Measurements from ENCODE around the gene GARIN5B.

- TF ChIP-seq POLR2AphosphoS2 (conservative IDR thresholded peaks at IDR 0.05; ENCODE audit: low read length) (no peak), CTCF (IDR thresholded peaks at IDR 0.05) (no peak), POLR2A (IDR thresholded peaks at IDR 0.05; ENCODE audit: low read length) (no peak), CEBPB (IDR thresholded peaks at IDR 0.05) (no peak), E2F6 (IDR thresholded peaks at IDR 0.05; ENCODE audit: borderline replicate concordance, low read depth) (no peak), HDAC2 (IDR thresholded peaks at IDR 0.05) (no peak), CHD2 (IDR thresholded peaks at IDR 0.05; ENCODE audit: low read length, partially characterized antibody) (no peak), BCL3 (IDR thresholded peaks at IDR 0.05) (no peak), FOSL2 (IDR thresholded peaks at IDR 0.05) (no peak), FOSL2 (CRISPR knock-in tag; IDR thresholded peaks at IDR 0.05) (no peak), MAX (IDR thresholded peaks at IDR 0.05) (no peak), EP300 (IDR thresholded peaks at IDR 0.05) (no peak)
These were observed 57.0 kb downstream of the GARIN5B start for GRCh38 chr19:55305983-55306562.

All from A549 (cell line).